ENCODE data around the gene EVI5.
"Not testable (repeated sequence)": the region's sequence is repeated elsewhere in the genome, so short reads cannot be mapped to it uniquely, and the experiment has no call there.

The EVI5 gene

GRCh38 chr1:92577261-92577895 lies 207.5 kb downstream of the EVI5 start:
- no peak for DNase-seq (ENCODE audit: low read depth in 2 of 2)

- DNase-seq (ENCODE audit: low read depth in 2 of 2), result no peak
Measured at GRCh38 chr1:92575123-92575522, 209.8 kb downstream of the EVI5 start.

GRCh38 chr1:92572520-92572919 lies 212.4 kb downstream of the EVI5 start:
- DNase-seq (ENCODE audit: low read depth in 2 of 2), result no peak

DNA sequence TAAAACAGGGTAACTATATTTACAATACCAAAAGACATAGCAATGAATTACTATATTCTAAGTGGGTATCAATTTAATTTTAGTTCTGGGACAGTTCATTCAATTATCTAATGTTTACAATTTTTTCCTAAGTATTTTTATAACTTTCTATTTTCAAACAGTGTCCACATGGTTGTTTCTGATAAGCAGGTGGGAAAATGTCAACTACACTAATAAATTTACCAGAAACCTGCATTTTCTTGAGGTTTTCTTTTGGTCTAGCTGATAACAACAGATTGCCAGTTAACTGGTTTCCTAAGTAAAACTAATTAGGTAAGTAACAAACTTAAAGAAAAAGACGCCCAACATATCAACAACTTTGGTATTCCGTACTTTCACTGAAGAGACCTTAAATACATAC lies 213.3 kb downstream of the EVI5 start:
- DNase-seq (ENCODE audit: low read depth in 2 of 2), result no peak

GRCh38 chr1:92567211-92567868 lies 217.6 kb downstream of the EVI5 start:
- DNase-seq (ENCODE audit: low read depth in 2 of 2), result no peak

DNA sequence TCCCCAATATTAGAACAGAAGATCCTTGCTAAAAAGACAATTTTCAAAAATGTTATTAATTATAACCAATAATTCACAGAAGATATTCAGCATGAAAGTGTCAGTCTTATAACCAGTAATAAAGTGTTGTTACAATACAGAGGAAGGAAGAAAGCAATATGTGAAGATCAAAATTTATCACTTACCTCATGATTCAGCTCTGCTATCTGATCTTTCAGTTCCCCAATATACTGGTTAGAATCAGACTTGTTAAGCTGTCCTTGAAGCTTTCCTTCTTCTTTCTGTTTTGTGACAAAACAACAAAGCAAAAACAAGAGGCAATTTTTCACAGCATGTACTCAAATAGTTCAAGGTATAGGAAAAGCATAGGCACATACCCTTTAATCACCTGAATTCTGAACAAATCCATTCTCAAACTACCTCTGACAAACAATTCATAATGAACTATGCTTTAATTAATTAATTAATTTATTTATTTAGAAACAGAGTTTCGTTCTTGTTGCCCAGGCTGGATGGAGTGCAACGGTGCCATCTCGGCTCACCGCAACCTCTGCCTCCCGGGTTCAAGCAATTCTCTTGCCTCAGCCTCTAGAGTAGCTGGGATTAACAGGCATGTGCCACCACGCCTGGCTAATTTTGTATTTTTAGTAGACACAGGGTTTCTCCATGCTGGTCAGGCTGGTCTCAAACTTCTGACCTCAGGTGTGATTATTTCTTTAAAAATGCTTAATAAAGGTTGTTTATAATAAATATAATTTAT lies 221.3 kb downstream of the EVI5 start:
- no peak for DNase-seq (ENCODE audit: low read depth in 2 of 2)

DNA sequence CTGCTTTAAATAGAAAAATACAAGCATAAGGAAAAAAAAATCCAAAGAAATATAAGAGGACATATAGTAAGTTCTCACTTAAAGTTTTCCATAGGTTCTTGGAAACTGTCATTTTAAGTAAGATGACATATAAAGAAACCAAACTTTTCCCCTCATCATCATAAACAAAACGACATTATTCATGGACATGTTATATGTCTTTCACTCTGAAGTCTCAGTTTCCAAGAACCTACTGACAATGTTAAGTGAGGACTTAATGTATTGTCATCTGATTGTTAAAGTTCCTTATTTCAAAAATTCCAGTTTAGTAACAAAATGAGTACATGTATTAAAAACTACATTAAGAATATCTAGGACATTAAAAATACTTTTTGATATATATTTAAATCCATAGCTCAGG lies 228.6 kb downstream of the EVI5 start:
- DNase-seq (ENCODE audit: low read depth in 2 of 2), result no peak

DNA sequence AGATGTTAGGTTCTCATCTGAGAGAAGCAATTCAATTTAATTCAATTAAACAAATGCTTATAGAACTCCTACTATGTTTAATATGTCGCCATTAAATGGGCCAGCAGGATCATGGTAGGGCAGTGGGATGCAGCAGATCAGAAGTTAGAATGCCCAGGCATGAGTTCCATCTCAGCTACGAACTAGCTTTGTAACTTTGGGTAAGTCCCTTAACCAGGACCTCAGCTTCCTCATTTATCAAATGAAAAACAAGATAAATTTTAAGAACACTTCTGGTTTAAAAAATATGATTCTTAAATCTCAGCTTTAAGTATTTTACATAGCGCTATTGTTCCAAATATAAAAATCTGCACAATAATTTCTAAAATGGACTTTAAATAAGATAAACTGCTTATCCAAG lies 230.7 kb downstream of the EVI5 start:
- DNase-seq (ENCODE audit: low read depth in 2 of 2), result no peak

DNA sequence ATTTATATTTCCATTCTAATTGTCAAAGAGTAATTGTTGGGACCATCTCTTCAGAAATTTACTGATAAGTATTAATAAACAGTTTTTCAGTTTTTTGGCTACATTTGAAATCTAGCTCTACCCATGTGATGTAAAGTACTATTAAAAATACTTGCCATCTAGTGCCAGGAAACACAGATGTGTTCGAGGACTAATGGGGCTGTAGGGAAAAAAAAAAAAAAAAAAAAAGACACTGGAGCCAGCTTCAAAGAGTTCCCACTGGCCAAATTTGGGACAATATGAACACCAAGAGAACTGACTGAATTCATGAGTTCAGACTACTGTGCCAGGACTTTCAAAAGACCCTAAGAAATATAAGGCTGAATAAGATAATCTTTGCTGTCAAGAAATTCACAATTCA lies 233.0 kb downstream of the EVI5 start:
- no peak for DNase-seq (ENCODE audit: low read depth in 2 of 2)

GRCh38 chr1:92544756-92545165 lies 240.1 kb downstream of the EVI5 start:
- DNase-seq (ENCODE audit: low read depth in 2 of 2), result no peak

DNA sequence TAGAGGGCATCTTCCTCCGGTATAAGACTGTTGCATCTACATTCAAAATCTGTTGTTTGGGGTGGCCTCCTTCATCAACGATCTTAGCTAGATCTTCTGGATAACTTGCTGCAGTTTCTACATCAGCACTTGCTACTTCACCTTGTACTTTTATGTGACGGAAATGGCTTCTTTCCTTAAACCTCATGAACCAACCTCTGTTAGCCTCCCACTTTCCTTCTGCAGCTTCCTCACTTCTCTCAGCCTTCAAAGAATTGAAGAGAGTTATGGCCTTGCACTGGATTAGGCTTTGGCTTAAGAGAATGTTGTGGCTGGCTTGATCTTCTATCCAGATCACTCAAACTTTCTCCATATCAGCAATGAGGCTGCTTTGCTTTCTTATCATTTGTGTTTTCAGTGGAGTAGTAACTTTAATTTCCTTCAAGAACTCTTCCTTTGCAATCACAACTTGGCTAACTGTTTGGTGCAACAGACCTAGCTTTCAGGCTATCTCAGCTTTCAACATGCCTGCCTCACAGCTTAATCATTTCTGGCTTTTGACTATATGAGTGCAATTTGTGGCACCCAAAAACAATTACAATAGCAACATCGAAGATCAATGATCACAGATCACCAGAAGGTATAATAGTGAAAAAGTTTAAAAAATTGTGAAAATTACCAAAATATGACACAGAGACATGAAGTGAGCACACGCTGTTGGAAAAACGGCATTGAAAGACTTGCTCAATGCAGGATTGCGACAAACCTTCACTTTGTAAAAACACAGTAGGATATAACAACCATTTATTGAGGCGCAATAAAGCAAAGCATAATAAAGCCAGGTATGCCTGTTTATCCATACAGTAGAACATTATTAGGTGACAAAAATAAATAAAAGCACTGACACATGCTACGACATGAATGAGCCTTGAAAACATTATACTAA lies 241.5 kb downstream of the EVI5 start:
- DNase-seq (ENCODE audit: low read depth in 2 of 2), result no peak

- DNase-seq (ENCODE audit: low read depth in 2 of 2), result peak in 1 of 2 donors; percentile 15
Measured at GRCh38 chr1:92538413-92539061, 246.4 kb downstream of the EVI5 start.

- no peak for DNase-seq (ENCODE audit: low read depth in 2 of 2)
Measured at GRCh38 chr1:92538048-92538412, 246.9 kb downstream of the EVI5 start.

DNA sequence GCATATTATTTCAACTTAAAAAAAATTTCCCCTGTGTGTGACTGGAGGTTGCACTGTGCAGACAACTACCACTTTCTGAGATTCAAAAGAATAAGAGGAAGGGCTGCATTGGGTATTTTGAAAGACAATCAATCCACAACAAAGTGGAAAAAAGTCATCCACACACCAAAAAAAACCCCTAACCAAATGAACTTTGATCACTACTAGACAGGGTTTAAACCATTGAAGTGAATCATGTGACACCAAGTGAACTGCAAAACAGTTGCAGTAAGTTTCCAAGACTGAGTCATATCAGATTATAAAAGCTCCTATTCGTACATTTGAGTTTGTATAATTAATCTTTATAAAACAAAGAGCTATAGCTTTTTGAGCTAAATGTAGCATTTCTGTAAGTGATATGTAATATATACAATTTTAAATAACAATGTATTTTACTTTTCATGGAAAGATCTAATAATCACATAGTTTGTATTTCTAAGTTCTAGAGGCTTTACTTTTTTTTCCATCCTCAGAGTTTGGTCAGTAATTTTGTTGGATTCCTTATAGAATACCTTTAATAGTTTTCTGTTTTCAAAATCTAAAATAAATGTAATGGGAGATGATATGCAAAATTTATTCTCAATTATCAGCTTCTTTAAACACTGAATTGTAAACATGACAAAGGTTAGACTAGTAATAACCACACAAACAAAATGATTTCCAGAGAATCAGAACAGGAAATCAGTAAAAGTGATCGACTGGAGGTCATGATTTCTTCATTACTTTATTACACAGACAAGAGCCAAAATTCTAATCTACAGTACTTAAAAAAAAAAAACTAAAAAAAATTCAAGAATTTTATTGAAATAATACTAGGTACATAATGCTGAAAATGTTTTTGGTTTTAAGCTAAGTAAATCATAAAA lies 247.7 kb downstream of the EVI5 start:
- DNase-seq (ENCODE audit: low read depth in 2 of 2), result no peak

DNA sequence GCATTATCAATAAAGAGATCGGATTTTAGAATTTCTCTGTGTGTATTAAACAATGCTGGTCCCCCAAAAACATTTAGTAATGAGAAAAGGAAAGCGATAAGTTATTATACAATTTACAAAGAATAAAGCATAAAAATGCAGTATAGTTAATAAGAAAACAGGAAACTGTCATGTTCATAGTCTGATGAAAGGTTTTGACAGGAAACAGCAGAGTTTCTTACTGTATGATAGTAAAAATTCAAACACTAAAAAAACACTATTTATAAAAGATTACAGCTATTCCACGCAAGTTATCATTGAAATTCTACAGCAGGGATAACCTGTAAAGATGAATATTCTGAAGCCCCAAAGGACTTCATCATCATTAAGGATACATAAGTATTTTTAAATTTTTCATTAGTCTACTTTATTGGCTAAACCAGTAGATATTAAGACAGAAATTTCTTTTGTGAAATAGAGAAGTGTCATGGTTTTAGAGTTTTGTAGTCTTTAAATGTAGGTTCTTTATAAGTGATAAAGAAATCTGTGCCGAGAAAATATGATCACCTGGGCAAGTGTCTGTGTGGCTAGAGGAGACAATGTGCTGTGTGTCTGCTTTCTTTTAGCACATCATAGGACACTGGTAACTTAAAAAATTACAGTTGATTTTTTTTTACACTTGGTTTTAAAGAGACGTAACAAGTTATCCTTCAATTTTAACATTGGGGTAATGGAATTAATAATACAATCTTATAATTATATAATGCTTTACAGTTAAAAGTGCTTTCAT lies 248.5 kb downstream of the EVI5 start:
- no peak for DNase-seq (ENCODE audit: low read depth in 2 of 2)

DNA sequence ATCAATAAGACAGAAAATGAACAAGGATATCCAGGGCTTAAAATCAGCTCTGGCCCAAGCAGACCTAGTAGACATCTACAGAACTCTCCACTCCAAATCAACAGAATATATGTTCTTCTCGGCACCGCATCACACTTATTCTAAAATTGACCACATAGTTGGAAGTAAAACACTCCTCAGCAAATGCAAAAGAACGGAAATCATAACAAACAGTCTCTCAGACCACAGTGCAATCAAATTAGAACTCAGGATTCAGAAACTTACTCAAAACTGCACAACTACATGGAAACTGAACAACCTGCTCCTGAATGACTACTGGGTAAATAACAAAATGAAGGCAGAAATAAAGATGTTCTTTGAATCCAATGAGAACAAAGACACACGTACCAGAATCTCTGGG lies 252.5 kb downstream of the EVI5 start:
- not testable (repeated sequence) for DNase-seq (ENCODE audit: low read depth in 2 of 2)

GRCh38 chr1:92531939-92532338 lies 253.0 kb downstream of the EVI5 start:
- DNase-seq (ENCODE audit: low read depth in 2 of 2), result not testable (repeated sequence)

GRCh38 chr1:92527670-92528069 lies 257.2 kb downstream of the EVI5 start:
- no peak for DNase-seq (ENCODE audit: low read depth in 2 of 2)

DNA sequence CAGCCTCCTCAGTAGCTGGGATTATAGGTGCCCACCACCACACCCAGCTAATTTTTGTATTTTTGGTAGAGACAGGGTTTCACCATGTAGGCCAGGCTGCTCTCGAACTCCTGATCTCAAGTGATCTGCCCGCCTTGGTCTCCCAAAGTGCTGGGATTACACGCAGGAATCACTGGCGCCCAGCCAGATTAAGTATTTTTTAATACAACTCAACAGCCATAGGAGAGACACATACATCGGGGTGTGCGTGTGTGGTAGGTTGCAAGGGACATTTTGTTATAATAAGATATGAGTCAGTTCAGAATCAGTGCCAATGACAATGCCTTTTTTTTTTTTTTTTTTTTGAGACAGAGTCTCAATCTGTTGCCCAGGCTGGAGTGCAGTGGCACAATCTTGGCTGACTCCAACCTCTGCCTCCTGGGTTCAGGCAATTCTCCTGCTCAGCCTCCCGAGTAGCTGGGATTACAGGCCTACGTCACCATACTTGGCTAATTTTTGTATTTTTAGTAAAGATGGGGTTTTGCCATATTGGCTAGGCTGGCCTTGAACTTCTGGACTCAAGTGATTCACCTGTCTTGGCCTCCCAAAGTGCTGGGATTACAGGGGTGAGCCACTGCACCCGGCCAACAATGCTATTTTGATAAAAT lies 259.8 kb downstream of the EVI5 start:
- DNase-seq (ENCODE audit: low read depth in 2 of 2), result not testable (repeated sequence)
